Measurements from ENCODE around the gene ALS2CL.
A peak's percentile ranks its signal among the peaks of the same experiment; 100 is the strongest.
"Not testable (repeated sequence)": the region's sequence is repeated elsewhere in the genome, so short reads cannot be mapped to it uniquely, and the experiment has no call there.

ALS2CL gene

GRCh38 chr3:46693038-46693891 is at the start of gene ALS2CL:
TSS of gene ALS2CL (minus strand) at chr3:46693679. CDS start at chr3:46689440, 4,239 bp downstream.
- no peak for TF ChIP-seq YY1 (IDR thresholded peaks at IDR 0.05; ENCODE audit: insufficient read depth, insufficient read length)
- TF ChIP-seq SUZ12 (IDR thresholded peaks at IDR 0.05; ENCODE audit: extremely low read depth, insufficient read depth, insufficient read length): no peak
- no peak for TF ChIP-seq ZNF274 (IDR thresholded peaks at IDR 0.05; ENCODE audit: low read depth, low read length)
- Histone ChIP-seq H3K27me3 (ENCODE audit: insufficient read depth, insufficient read length) (peaks cover 21% of the 10 kb centered on the region), H3K36me3 (ENCODE audit: insufficient read depth, insufficient read length, low read length) (no peaks in the 10 kb centered on the region), H3K9ac (ENCODE audit: insufficient read length, low read depth) (peak within 1 kb of the TSS; percentile 84), H3K4me1 (ENCODE audit: insufficient read depth, insufficient read length) (peaks cover 36% of the 10 kb centered on the region), H3K9me3 (ENCODE audit: insufficient read depth, low read length) (peaks cover 7% of the 10 kb centered on the region; the same call in 1 of the 2 replicates), H3K4me3 (ENCODE audit: insufficient read length, low read depth) (peak within 1 kb of the TSS; percentile 71)
- DNase-seq (ENCODE audit: low read depth, low spot score): peak; percentile 32

GRCh38 chr3:46742992-46743585 is 49.6 kb upstream of the ALS2CL start:
- no peak overlapping the region for H3K4me3 ChIP-seq (ENCODE audit: insufficient read length, low read depth)
- no peak overlapping the region for H3K9ac ChIP-seq (ENCODE audit: insufficient read length, low read depth)
- peaks cover 20% of the 10 kb centered on the region for H3K4me1 ChIP-seq (ENCODE audit: insufficient read depth, insufficient read length)
- H3K9me3 ChIP-seq (ENCODE audit: insufficient read depth, low read length): no peaks in the 10 kb centered on the region
- TF ChIP-seq YY1 (IDR thresholded peaks at IDR 0.05; ENCODE audit: insufficient read depth, insufficient read length) (no peak), ZNF274 (IDR thresholded peaks at IDR 0.05; ENCODE audit: low read depth, low read length) (no peak), SUZ12 (IDR thresholded peaks at IDR 0.05; ENCODE audit: extremely low read depth, insufficient read depth, insufficient read length) (no peak)
- H3K27me3 ChIP-seq (ENCODE audit: insufficient read depth, insufficient read length): no peaks in the 10 kb centered on the region
- no peaks in the 10 kb centered on the region for H3K36me3 ChIP-seq (ENCODE audit: insufficient read depth, insufficient read length, low read length)
- DNase-seq (ENCODE audit: low read depth, low spot score): no peak

- not testable (repeated sequence) for H3K9ac ChIP-seq (ENCODE audit: insufficient read length, low read depth); H3K9me3 ChIP-seq (ENCODE audit: insufficient read depth, low read length); H3K36me3 ChIP-seq (ENCODE audit: insufficient read depth, insufficient read length, low read length); DNase-seq (ENCODE audit: low read depth, low spot score); H3K27me3 ChIP-seq (ENCODE audit: insufficient read depth, insufficient read length); H3K4me3 ChIP-seq (ENCODE audit: insufficient read length, low read depth)
- peaks cover 16% of the 10 kb centered on the region for H3K4me1 ChIP-seq (ENCODE audit: insufficient read depth, insufficient read length)
Observed at GRCh38 chr3:46739565-46739964, 46.1 kb upstream of the ALS2CL start.

- no peak for TF ChIP-seq SUZ12 (IDR thresholded peaks at IDR 0.05; ENCODE audit: extremely low read depth, insufficient read depth, insufficient read length)
- no peak for TF ChIP-seq ZNF274 (IDR thresholded peaks at IDR 0.05; ENCODE audit: low read depth, low read length)
- TF ChIP-seq YY1 (IDR thresholded peaks at IDR 0.05; ENCODE audit: insufficient read depth, insufficient read length): no peak
- Histone ChIP-seq H3K4me3 (ENCODE audit: insufficient read length, low read depth) (no peak overlapping the region), H3K36me3 (ENCODE audit: insufficient read depth, insufficient read length, low read length) (no peaks in the 10 kb centered on the region), H3K9me3 (ENCODE audit: insufficient read depth, low read length) (no peaks in the 10 kb centered on the region), H3K4me1 (ENCODE audit: insufficient read depth, insufficient read length) (no peaks in the 10 kb centered on the region), H3K9ac (ENCODE audit: insufficient read length, low read depth) (no peak overlapping the region), H3K27me3 (ENCODE audit: insufficient read depth, insufficient read length) (no peaks in the 10 kb centered on the region)
- no peak for DNase-seq (ENCODE audit: low read depth, low spot score)
Observed at GRCh38 chr3:46737329-46737731, 43.9 kb upstream of the ALS2CL start.

GRCh38 chr3:46736006-46736872 is 42.8 kb upstream of the ALS2CL start:
- DNase-seq (ENCODE audit: low read depth, low spot score): no peak
- TF ChIP-seq ZNF274 (IDR thresholded peaks at IDR 0.05; ENCODE audit: low read depth, low read length): no peak
- no peak for TF ChIP-seq SUZ12 (IDR thresholded peaks at IDR 0.05; ENCODE audit: extremely low read depth, insufficient read depth, insufficient read length)
- TF ChIP-seq YY1 (IDR thresholded peaks at IDR 0.05; ENCODE audit: insufficient read depth, insufficient read length): no peak
- Histone ChIP-seq H3K36me3 (ENCODE audit: insufficient read depth, insufficient read length, low read length) (no peaks in the 10 kb centered on the region), H3K4me1 (ENCODE audit: insufficient read depth, insufficient read length) (no peaks in the 10 kb centered on the region), H3K9me3 (ENCODE audit: insufficient read depth, low read length) (no peaks in the 10 kb centered on the region), H3K9ac (ENCODE audit: insufficient read length, low read depth) (no peak overlapping the region), H3K27me3 (ENCODE audit: insufficient read depth, insufficient read length) (no peaks in the 10 kb centered on the region), H3K4me3 (ENCODE audit: insufficient read length, low read depth) (no peak overlapping the region)

GRCh38 chr3:46734773-46735172 is 41.3 kb upstream of the ALS2CL start:
- H3K36me3 ChIP-seq (ENCODE audit: insufficient read depth, insufficient read length, low read length): no peaks in the 10 kb centered on the region
- DNase-seq (ENCODE audit: low read depth, low spot score): no peak
- no peaks in the 10 kb centered on the region for H3K27me3 ChIP-seq (ENCODE audit: insufficient read depth, insufficient read length)
- no peak overlapping the region for H3K4me3 ChIP-seq (ENCODE audit: insufficient read length, low read depth)
- no peak overlapping the region for H3K9ac ChIP-seq (ENCODE audit: insufficient read length, low read depth)
- no peaks in the 10 kb centered on the region for H3K4me1 ChIP-seq (ENCODE audit: insufficient read depth, insufficient read length)
- TF ChIP-seq YY1 (IDR thresholded peaks at IDR 0.05; ENCODE audit: insufficient read depth, insufficient read length) (no peak), SUZ12 (IDR thresholded peaks at IDR 0.05; ENCODE audit: extremely low read depth, insufficient read depth, insufficient read length) (no peak), ZNF274 (IDR thresholded peaks at IDR 0.05; ENCODE audit: low read depth, low read length) (no peak)
- H3K9me3 ChIP-seq (ENCODE audit: insufficient read depth, low read length): no peaks in the 10 kb centered on the region
